ENCODE results near the gene LRMDA. TPM values are rescaled to one million over a fixed set of nuclear protein-coding genes. Genes with fewer than 3 reads are reported as not detected.
"Not testable (repeated sequence)": the region's sequence is repeated elsewhere in the genome, so short reads cannot be mapped to it uniquely, and the experiment has no call there.

Gene LRMDA
- total RNA-seq, 2 donors from 2014 or later, result 12.2 to 25.4 TPM

DNA sequence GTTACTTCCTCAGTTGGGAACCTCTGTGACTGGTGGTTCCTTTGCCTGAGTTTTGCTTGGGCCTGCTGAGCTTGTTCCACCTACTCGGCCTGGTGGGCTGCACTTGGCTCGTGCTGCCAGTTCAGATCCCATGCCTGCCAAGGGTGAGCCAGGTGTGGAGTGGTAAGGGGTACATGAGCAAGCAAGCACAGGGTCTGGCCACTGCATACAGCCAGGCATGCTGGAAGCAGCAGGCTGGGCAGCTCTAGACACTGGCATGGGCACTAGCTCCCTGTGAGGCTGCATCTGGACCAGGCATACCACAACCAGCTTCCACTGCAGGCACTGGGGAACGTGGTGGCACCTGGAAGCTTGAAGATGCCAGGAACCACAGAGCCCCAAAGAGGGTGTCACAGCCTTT, 624.0 kb downstream of the LRMDA start:
- H3K4me1 ChIP-seq, result no peaks in the 10 kb centered on the region
- intact Hi-C loops (cut with DNase I), result no loop called here
- DNase-seq, result no peak
- no peak overlapping the region for H3K27ac ChIP-seq
- H3K36me3 ChIP-seq (replicated peaks in 1 of 2; ENCODE audit: insufficient read depth in 1 of 2, low read depth in 2 of 2), result no peaks in the 10 kb centered on the region
- no peak overlapping the region for H3K4me3 ChIP-seq
- H3K9me3 ChIP-seq, result peaks cover 0 to 5% (median 0%) of the 10 kb centered on the region in 3 donors
- H3K27me3 ChIP-seq, result no peaks in the 10 kb centered on the region
- no peak for TF ChIP-seq POLR2A (IDR thresholded peaks at IDR 0.05)
- TF ChIP-seq, protein P1, sequence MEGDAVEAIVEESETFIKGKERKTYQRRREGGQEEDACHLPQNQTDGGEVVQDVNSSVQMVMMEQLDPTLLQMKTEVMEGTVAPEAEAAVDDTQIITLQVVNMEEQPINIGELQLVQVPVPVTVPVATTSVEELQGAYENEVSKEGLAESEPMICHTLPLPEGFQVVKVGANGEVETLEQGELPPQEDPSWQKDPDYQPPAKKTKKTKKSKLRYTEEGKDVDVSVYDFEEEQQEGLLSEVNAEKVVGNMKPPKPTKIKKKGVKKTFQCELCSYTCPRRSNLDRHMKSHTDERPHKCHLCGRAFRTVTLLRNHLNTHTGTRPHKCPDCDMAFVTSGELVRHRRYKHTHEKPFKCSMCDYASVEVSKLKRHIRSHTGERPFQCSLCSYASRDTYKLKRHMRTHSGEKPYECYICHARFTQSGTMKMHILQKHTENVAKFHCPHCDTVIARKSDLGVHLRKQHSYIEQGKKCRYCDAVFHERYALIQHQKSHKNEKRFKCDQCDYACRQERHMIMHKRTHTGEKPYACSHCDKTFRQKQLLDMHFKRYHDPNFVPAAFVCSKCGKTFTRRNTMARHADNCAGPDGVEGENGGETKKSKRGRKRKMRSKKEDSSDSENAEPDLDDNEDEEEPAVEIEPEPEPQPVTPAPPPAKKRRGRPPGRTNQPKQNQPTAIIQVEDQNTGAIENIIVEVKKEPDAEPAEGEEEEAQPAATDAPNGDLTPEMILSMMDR (IDR thresholded peaks at IDR 0.05), result no peak
- 83 to 89% methylated on average over 1 to 3 of the region's 3 CpGs for WGBS, 2 donors
- ATAC-seq, result no peak

DNA sequence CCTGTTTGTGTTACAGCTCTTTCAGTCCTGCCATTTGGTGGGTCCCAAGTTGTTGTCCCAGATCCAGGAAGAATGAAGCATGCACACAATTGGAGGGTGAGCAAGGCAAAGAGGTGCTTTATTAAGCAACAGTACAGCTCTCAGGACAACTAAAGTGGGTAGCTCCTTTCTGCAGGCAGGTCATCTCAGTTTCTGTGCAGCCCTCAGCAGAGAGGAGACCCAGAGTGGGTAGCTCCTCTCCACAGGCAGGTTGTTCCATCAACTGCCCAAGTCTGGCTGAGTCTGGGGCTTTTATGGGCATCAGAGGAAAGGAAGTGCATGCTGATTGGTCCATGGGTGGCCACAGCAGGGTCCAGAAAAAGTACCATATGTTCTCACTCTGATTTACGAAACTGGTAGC, 624.5 kb downstream of the LRMDA start:
- TF ChIP-seq POLR2A (IDR thresholded peaks at IDR 0.05), result no peak
- TF ChIP-seq, protein P1 (IDR thresholded peaks at IDR 0.05), result no peak
- H3K4me1 ChIP-seq, result no peaks in the 10 kb centered on the region
- H3K27ac ChIP-seq, result no peak overlapping the region
- intact Hi-C loops (cut with DNase I), result no loop called here
- no peak for ATAC-seq
- no peak for DNase-seq
- no peaks in the 10 kb centered on the region for H3K27me3 ChIP-seq
- 75 to 100% methylated on average over 1 of the region's 1 CpG for WGBS, 2 donors
- H3K4me3 ChIP-seq, result no peak overlapping the region
- H3K9me3 ChIP-seq, result peaks cover 0 to 5% (median 0%) of the 10 kb centered on the region in 3 donors
- H3K36me3 ChIP-seq (replicated peaks in 1 of 2; ENCODE audit: insufficient read depth in 1 of 2, low read depth in 2 of 2), result no peaks in the 10 kb centered on the region

DNA sequence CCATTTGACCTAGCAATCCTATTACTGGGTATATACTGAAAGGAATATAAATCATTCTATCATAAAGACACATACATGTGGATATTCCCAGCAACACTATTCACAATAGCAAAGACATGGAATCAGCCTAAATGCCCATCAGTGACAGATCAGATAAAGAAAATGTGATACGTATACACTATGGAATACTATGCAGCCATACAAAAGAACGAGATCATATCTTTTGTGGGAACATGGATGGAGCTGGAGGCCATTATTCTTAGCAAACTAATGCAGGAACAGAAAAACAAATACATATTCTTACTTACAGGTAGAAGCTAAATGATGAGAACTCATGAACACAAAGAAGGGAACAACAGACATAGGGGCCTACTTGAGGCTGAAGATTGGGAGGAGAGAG, 629.6 kb downstream of the LRMDA start:
- H3K4me3 ChIP-seq; H3K36me3 ChIP-seq (replicated peaks in 1 of 2; ENCODE audit: insufficient read depth in 1 of 2, low read depth in 2 of 2); DNase-seq; H3K4me1 ChIP-seq; ATAC-seq; intact Hi-C loops (cut with DNase I); H3K27me3 ChIP-seq; H3K9me3 ChIP-seq; H3K27ac ChIP-seq: not testable (repeated sequence)
- WGBS, 2 donors, result 93 to 100% methylated on average over 2 of the region's 2 CpGs

DNA sequence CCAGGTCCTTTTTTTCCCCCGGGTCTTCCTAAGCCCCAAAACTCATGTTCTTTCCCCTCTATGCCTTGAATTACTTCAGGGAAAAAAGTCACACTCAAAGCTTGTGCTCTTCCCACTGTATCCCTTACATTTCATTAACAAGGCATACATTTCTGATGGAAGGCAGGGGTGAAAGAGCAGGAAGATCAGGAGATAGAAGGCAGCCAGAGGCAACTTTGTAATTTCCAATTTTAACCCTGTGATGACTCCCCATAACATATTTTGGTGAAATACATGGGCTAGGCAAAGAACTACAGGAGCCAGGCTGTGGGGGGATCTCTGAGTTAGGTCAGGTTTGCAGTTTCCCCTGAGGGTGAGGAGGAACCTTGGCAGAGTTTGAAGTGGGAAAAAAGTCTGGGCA, 635.0 kb downstream of the LRMDA start:
- Histone ChIP-seq H3K9me3 (no peaks in the 10 kb centered on the region), H3K27ac (no peak overlapping the region), H3K36me3 (replicated peaks in 1 of 2; ENCODE audit: insufficient read depth in 1 of 2, low read depth in 2 of 2) (no peaks in the 10 kb centered on the region), H3K27me3 (no peaks in the 10 kb centered on the region), H3K4me1 (no peaks in the 10 kb centered on the region), H3K4me3 (no peak overlapping the region)
- no peak for DNase-seq
- TF ChIP-seq, protein P1 (IDR thresholded peaks at IDR 0.05), result no peak
- TF ChIP-seq POLR2A (IDR thresholded peaks at IDR 0.05), result no peak
- 83 to 97% methylated on average over 1 of the region's 1 CpG for WGBS, 2 donors
- no peak for ATAC-seq
- intact Hi-C loops (cut with DNase I), result no loop called here

DNA sequence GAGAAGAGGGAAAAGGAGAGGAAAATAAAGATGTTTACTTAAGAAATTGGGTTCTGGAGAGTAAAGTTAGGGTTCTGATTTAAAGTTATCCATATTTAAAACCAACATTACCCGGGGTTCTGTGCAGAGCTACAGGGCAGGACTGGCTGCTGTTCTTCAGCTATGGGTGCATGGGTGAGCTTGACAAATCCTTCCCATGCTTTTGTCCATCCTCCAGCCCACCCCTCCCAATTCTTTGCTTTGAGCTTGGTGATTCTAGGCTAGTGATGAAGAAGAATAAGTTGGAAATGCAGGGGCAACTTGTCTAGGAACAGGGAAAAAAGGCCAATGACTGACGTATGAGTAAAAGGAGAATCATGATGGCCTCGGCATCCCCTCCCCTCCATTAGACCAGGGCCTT, 636.0 kb downstream of the LRMDA start:
- 91 to 94% methylated on average over 3 of the region's 3 CpGs for WGBS, 2 donors
- no peak overlapping the region for H3K4me3 ChIP-seq
- H3K9me3 ChIP-seq, result no peaks in the 10 kb centered on the region
- no peak overlapping the region for H3K27ac ChIP-seq
- H3K36me3 ChIP-seq (replicated peaks in 1 of 2; ENCODE audit: insufficient read depth in 1 of 2, low read depth in 2 of 2), result no peaks in the 10 kb centered on the region
- ATAC-seq (no peak), DNase-seq (no peak)
- H3K4me1 ChIP-seq, result no peaks in the 10 kb centered on the region
- no peaks in the 10 kb centered on the region for H3K27me3 ChIP-seq
- TF ChIP-seq, protein P1 (IDR thresholded peaks at IDR 0.05), result no peak
- no peak for TF ChIP-seq POLR2A (IDR thresholded peaks at IDR 0.05)
- intact Hi-C loops (cut with DNase I), result no loop called here

Measured in body of pancreas (tissue), 4 donors.